Sigmoid colon (tissue), 4 donors: ENCODE results near the gene PRRT3.

ENCODE experiments used
- POLR2AphosphoS5 ChIP-seq, 4 donors: sonication (generic); formaldehyde crosslinking; IDR thresholded peaks; one replicate each; pipeline ENCODE4 v1.6.1; 2017; ENCODE audit warnings: antibody characterized with exemption in 4 of 4
- TF ChIP-seq, protein P1 (sequence below), 4 experiments: fragments of 450-650 bp in 3 of 4; fragments of 200-600 bp in 1 of 4; IDR thresholded peaks; one replicate each; pipeline ENCODE4 v1.5.1; 2016 to 2019; ENCODE audit warnings: antibody characterized with exemption in 4 of 4, mild to moderate bottlenecking in 3 of 4, moderate library complexity in 2 of 4

DNA sequence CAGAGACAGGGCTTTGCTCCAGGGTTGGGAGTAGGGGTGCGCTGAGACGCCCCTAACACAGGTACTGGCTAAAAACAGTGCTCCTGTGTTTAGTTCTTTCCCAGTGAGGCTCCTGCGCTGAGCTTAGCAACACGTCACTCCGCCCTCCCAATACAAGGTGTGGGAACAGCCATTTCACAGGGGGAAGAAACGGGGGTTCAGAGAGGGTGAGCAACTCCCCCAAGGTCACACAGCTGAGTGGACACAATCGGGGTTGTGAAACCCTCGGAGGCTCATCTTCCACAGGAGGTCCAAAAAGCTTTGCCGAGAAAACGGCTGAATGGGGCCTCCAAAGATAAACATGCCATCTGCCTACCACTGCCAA, 628 bp downstream of the PRRT3 start:
- TF ChIP-seq POLR2AphosphoS5 (IDR thresholded peaks at IDR 0.05) = no peak
- TF ChIP-seq, protein P1, sequence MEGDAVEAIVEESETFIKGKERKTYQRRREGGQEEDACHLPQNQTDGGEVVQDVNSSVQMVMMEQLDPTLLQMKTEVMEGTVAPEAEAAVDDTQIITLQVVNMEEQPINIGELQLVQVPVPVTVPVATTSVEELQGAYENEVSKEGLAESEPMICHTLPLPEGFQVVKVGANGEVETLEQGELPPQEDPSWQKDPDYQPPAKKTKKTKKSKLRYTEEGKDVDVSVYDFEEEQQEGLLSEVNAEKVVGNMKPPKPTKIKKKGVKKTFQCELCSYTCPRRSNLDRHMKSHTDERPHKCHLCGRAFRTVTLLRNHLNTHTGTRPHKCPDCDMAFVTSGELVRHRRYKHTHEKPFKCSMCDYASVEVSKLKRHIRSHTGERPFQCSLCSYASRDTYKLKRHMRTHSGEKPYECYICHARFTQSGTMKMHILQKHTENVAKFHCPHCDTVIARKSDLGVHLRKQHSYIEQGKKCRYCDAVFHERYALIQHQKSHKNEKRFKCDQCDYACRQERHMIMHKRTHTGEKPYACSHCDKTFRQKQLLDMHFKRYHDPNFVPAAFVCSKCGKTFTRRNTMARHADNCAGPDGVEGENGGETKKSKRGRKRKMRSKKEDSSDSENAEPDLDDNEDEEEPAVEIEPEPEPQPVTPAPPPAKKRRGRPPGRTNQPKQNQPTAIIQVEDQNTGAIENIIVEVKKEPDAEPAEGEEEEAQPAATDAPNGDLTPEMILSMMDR (IDR thresholded peaks at IDR 0.05) = no peak
